Neural crest cell (in vitro differentiated cells): ENCODE measurements around the gene C19orf47. TPM values are rescaled to one million over a fixed set of nuclear protein-coding genes. Genes with fewer than 3 reads are reported as not detected.

Experiments used
- DNase-seq: peaks from one replicate; pipeline ENCODE4 v3.0.0; 2021; ENCODE audit warnings: low read depth, mixed read lengths, low spot score
- H3K27ac Mint-ChIP-seq: one replicate; pipeline ENCODE4 v1.8.0; 2021; ENCODE audit warnings: mild to moderate bottlenecking, mixed read lengths; ENCODE audit not compliant: unreplicated experiment
- H3K27me3 Mint-ChIP-seq: 2 replicates; pipeline ENCODE4 v1.8.0; 2021; ENCODE audit warnings: low read depth, mild to moderate bottlenecking, mixed read lengths
- H3K36me3 Mint-ChIP-seq: 2 replicates; pipeline ENCODE4 v1.8.0; 2021; ENCODE audit warnings: low read depth, mild to moderate bottlenecking, mixed read lengths
- H3K4me1 Mint-ChIP-seq: 2 replicates; pipeline ENCODE4 v1.8.0; 2021; ENCODE audit warnings: mixed read lengths
- H3K4me3 Mint-ChIP-seq: one replicate; pipeline ENCODE4 v1.8.0; 2021; ENCODE audit warnings: mild to moderate bottlenecking, mixed read lengths
- H3K9me3 Mint-ChIP-seq: 2 replicates; pipeline ENCODE4 v1.8.0; 2021; ENCODE audit warnings: mixed read lengths
- total RNA-seq: library from RNA; stranded (reverse); gene quantifications from 2 replicates; pipeline ENCODE4 v1.2.1, GENCODE V29; 2021
- TF ChIP-seq, protein P1 (sequence below): fragments of 200-600 bp; sonication (generic); conservative IDR thresholded peaks from 2 replicates; pipeline ENCODE4 v1.5.0; 2021; ENCODE audit warnings: antibody characterized with exemption, mild to moderate bottlenecking

The C19orf47 gene
- total RNA-seq, 1 donor from 2014 or later: 19.0 TPM

GRCh38 chr19:40285353-40286234 lies 62.6 kb downstream of the C19orf47 start:
- Mint-ChIP-seq H3K4me3 (peak overlapping the region; percentile 95), H3K27me3 (no peaks in the 10 kb centered on the region), H3K36me3 (no peaks in the 10 kb centered on the region), H3K4me1 (peaks cover 34% of the 10 kb centered on the region), H3K9me3 (no peaks in the 10 kb centered on the region), H3K27ac (peak overlapping the region; percentile 99)
- TF ChIP-seq, protein P1, sequence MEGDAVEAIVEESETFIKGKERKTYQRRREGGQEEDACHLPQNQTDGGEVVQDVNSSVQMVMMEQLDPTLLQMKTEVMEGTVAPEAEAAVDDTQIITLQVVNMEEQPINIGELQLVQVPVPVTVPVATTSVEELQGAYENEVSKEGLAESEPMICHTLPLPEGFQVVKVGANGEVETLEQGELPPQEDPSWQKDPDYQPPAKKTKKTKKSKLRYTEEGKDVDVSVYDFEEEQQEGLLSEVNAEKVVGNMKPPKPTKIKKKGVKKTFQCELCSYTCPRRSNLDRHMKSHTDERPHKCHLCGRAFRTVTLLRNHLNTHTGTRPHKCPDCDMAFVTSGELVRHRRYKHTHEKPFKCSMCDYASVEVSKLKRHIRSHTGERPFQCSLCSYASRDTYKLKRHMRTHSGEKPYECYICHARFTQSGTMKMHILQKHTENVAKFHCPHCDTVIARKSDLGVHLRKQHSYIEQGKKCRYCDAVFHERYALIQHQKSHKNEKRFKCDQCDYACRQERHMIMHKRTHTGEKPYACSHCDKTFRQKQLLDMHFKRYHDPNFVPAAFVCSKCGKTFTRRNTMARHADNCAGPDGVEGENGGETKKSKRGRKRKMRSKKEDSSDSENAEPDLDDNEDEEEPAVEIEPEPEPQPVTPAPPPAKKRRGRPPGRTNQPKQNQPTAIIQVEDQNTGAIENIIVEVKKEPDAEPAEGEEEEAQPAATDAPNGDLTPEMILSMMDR: no peak
- peak; percentile 94 for DNase-seq

GRCh38 chr19:40284501-40285352 lies 63.5 kb downstream of the C19orf47 start, which contains the start of gene AKT2:
AKT2 (minus strand) TSS chr19:40285345; CDS start chr19:40265267, 20,078 bp downstream.
- Mint-ChIP-seq H3K27me3 (no peaks in the 10 kb centered on the region), H3K4me1 (peaks cover 39% of the 10 kb centered on the region), H3K36me3 (no peaks in the 10 kb centered on the region), H3K4me3 (peak within 1 kb of the TSS; percentile 95), H3K27ac (peak within 1 kb of the TSS; percentile 99), H3K9me3 (no peaks in the 10 kb centered on the region)
- TF ChIP-seq, protein P1: no peak
- peak; percentile 81 for DNase-seq

DNA sequence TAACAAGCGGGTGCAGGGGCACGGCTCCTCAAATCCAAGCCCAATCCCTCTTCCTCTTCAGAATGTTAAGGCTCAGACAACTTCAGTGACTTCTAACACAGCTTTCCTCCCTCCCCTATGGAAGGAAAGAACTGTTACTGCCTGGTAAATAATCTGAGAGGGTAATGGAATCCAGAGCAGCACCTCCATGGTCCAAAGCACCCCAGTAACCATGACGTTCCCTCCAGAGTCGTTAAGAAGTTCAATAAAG lies 64.0 kb downstream of the C19orf47 start:
- peak overlapping the region; percentile 95 for H3K4me3 Mint-ChIP-seq
- no peak for DNase-seq

GRCh38 chr19:40283414-40284250 lies 64.6 kb downstream of the C19orf47 start:
- TF ChIP-seq, protein P1: no peak
- peak overlapping the region; percentile 35 for H3K27ac Mint-ChIP-seq
- H3K4me3 Mint-ChIP-seq: peak overlapping the region; percentile 95
- H3K36me3 Mint-ChIP-seq: no peaks in the 10 kb centered on the region
- H3K9me3 Mint-ChIP-seq: no peaks in the 10 kb centered on the region
- no peak for DNase-seq
- peaks cover 40% of the 10 kb centered on the region for H3K4me1 Mint-ChIP-seq
- no peaks in the 10 kb centered on the region for H3K27me3 Mint-ChIP-seq

More for the DNA sequence above, 64.0 kb downstream of the C19orf47 start:
- TF ChIP-seq, protein P1: no peak
- peak overlapping the region; percentile 86 for H3K27ac Mint-ChIP-seq
- H3K9me3 Mint-ChIP-seq: no peaks in the 10 kb centered on the region
- H3K27me3 Mint-ChIP-seq: no peaks in the 10 kb centered on the region
- no peaks in the 10 kb centered on the region for H3K36me3 Mint-ChIP-seq
- peaks cover 40% of the 10 kb centered on the region for H3K4me1 Mint-ChIP-seq

GRCh38 chr19:40282920-40283319 lies 65.3 kb downstream of the C19orf47 start:
- no peaks in the 10 kb centered on the region for H3K27me3 Mint-ChIP-seq
- no peaks in the 10 kb centered on the region for H3K9me3 Mint-ChIP-seq
- peak overlapping the region; percentile 95 for H3K4me3 Mint-ChIP-seq
- no peaks in the 10 kb centered on the region for H3K36me3 Mint-ChIP-seq
- H3K27ac Mint-ChIP-seq: no peak overlapping the region
- TF ChIP-seq, protein P1: no peak
- DNase-seq: no peak
- H3K4me1 Mint-ChIP-seq: peaks cover 44% of the 10 kb centered on the region
